NCI-H146 treated with DMSO at 0.1 percent for 48 hours (cell line): ENCODE data around the gene ASB10.

Source experiments
- DNase-seq: peaks from one replicate; lab custom pipeline; 2025; ENCODE audit not compliant: unreplicated experiment; lab: John Stamatoyannopoulos, UW

ASB10 gene

GRCh38 chr7:151125846-151126481 lies 61.1 kb downstream of the ASB10 start:
- DNase-seq: no peak
